Activated T-cell treated with anti-CD3 and anti-CD28 coated beads, Interleukin-2, amount 50 U/mL, for 4 hours (primary cell): Measurements from ENCODE around the gene SMNDC1. TPM values are rescaled to one million over a fixed set of nuclear protein-coding genes. Genes with fewer than 3 reads are reported as not detected.
A peak's percentile ranks its signal among the peaks of the same experiment; 100 is the strongest.

Experiments used
- ATAC-seq, 2 donors: fragments of 200-7000 bp; cut with Tn5 transposase; one replicate each; pipeline ENCODE4 v1.10.0; 2021
- DNase-seq: peaks from one replicate; pipeline ENCODE4 v3.0.0-alpha.2; 2020
- H3K27me3 Mint-ChIP-seq: one replicate; pipeline ENCODE4 v1.8.0; 2021; ENCODE audit warnings: low read depth, mixed read lengths
- H3K36me3 Mint-ChIP-seq: one replicate; pipeline ENCODE4 v1.8.0; 2022; ENCODE audit warnings: mixed read lengths; ENCODE audit not compliant: insufficient read depth
- H3K4me1 Mint-ChIP-seq: one replicate; pipeline ENCODE4 v1.8.0; 2021; ENCODE audit warnings: low read depth, mixed read lengths
- H3K4me3 Mint-ChIP-seq: one replicate; pipeline ENCODE4 v1.8.0; 2021; ENCODE audit warnings: mild to moderate bottlenecking, moderate library complexity, mixed read lengths
- H3K9me3 Mint-ChIP-seq: one replicate; pipeline ENCODE4 v1.8.0; 2021; ENCODE audit warnings: mixed read lengths
- total RNA-seq, 3 donors: library from RNA; stranded (reverse); gene quantifications; one replicate each; pipeline ENCODE4 v1.2.1, GENCODE V29; 2021

The SMNDC1 gene
- total RNA-seq, 3 donors from 2014 or later = 54.7 to 56.6 (median 55.4) TPM

DNA sequence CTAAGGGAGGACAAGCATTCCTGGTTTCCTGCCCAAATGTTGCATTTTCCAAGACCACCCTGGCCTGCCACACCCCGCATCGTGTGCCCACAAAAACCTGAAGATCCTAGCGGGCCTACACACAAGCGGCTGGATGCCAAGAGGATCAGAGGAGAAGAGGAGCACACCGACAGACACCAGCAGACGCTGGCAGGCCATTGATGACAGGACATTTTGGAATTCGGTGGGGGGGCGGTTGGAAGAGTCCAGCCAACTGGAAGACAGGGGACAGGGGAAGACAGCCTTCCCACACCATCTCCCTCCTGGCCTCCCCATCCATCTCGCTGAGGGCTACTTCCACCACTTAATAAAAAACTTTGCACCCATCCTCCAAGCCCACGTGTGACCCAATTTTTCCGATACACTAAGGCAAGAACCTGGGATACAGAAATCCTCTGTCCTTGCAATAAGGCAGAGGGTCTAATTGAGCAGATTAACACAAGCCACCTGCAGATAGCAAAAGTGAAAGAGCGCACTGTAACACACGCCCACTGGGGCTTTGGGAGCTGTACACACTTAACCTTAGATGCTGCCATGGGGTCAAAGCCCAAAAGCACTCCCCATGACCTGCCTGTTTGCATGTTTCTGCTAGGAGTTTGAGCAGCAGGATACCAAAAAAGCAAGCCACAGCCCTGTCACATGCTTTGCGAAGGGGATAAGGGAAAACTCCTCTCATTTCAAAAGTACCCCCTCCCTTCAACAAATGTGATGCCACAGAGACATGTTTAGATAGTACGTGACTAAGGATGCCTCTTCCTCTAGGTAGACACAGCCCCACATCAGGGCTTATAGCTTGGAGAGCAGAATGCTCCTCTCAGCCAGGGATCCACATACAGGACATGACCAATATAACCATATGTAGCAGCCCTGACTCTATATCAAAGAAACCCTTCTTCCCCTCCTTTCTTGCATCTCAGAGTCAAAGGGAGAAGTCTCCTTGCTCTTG lies 13.4 kb upstream of the SMNDC1 start:
- Mint-ChIP-seq H3K4me1 (peaks cover 3% of the 10 kb centered on the region), H3K9me3 (peaks cover 10% of the 10 kb centered on the region), H3K4me3 (no peak overlapping the region), H3K27me3 (no peaks in the 10 kb centered on the region), H3K36me3 (no peaks in the 10 kb centered on the region)
- ATAC-seq (no peak), DNase-seq (no peak)

GRCh38 chr10:110313674-110314073 lies 9.0 kb upstream of the SMNDC1 start:
- Mint-ChIP-seq H3K4me1 (peaks cover 15% of the 10 kb centered on the region), H3K27me3 (no peaks in the 10 kb centered on the region)

DNA sequence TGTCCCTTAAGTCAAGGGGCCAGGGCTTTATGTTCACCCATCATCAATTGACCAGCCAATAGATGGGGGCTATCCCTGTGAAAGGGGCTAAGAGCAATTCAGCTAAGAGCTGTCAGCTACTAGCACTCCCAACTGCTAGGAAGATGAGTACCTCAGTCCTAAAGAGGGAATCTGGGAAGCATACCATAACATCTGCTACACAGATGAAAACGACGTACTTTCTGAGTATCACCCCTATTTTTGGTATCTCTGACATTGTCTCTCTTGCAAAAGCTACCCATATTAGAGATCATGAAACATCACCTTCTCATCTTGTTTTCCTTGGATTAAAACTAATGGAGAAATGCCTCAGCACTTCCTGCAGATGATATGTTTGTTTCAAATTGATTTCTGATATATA lies 7.5 kb upstream of the SMNDC1 start:
- H3K4me1 Mint-ChIP-seq = peaks cover 15% of the 10 kb centered on the region
- ATAC-seq = no peak
- DNase-seq = no peak
- no peaks in the 10 kb centered on the region for H3K9me3 Mint-ChIP-seq
- no peaks in the 10 kb centered on the region for H3K36me3 Mint-ChIP-seq
- H3K4me3 Mint-ChIP-seq = no peak overlapping the region
- no peaks in the 10 kb centered on the region for H3K27me3 Mint-ChIP-seq

More at GRCh38 chr10:110313674-110314073, 9.0 kb upstream of the SMNDC1 start:
- no peak for ATAC-seq
- Mint-ChIP-seq H3K9me3 (no peaks in the 10 kb centered on the region), H3K4me3 (no peak overlapping the region), H3K36me3 (no peaks in the 10 kb centered on the region)
- DNase-seq = no peak

GRCh38 chr10:110311357-110311949 lies 6.7 kb upstream of the SMNDC1 start:
- DNase-seq (peak; percentile 25), ATAC-seq (peak; percentile 67)
- Mint-ChIP-seq H3K27me3 (no peaks in the 10 kb centered on the region), H3K9me3 (no peaks in the 10 kb centered on the region), H3K36me3 (no peaks in the 10 kb centered on the region), H3K4me1 (peaks cover 15% of the 10 kb centered on the region), H3K4me3 (no peak overlapping the region)

GRCh38 chr10:110310741-110311140 lies 6.0 kb upstream of the SMNDC1 start:
- DNase-seq = no peak
- no peak for ATAC-seq
- H3K4me1 Mint-ChIP-seq = peaks cover 22% of the 10 kb centered on the region
- no peaks in the 10 kb centered on the region for H3K36me3 Mint-ChIP-seq
- H3K9me3 Mint-ChIP-seq = no peaks in the 10 kb centered on the region
- no peak overlapping the region for H3K4me3 Mint-ChIP-seq
- no peaks in the 10 kb centered on the region for H3K27me3 Mint-ChIP-seq

GRCh38 chr10:110307805-110308204 lies 3.1 kb upstream of the SMNDC1 start:
- DNase-seq = no peak
- Mint-ChIP-seq H3K27me3 (no peaks in the 10 kb centered on the region), H3K36me3 (peaks cover 8% of the 10 kb centered on the region), H3K9me3 (no peaks in the 10 kb centered on the region), H3K4me3 (no peak overlapping the region), H3K4me1 (peaks cover 37% of the 10 kb centered on the region)
- ATAC-seq = no peak

- DNase-seq (no peak), ATAC-seq (no peak)
- peaks cover 20% of the 10 kb centered on the region for H3K36me3 Mint-ChIP-seq
- peak overlapping the region; percentile 94 for H3K4me3 Mint-ChIP-seq
- H3K9me3 Mint-ChIP-seq = no peaks in the 10 kb centered on the region
- H3K4me1 Mint-ChIP-seq = peaks cover 49% of the 10 kb centered on the region
- no peaks in the 10 kb centered on the region for H3K27me3 Mint-ChIP-seq
These were observed 1.7 kb upstream of the SMNDC1 start for GRCh38 chr10:110306452-110306768.

GRCh38 chr10:110305767-110306451 lies 1.2 kb upstream of the SMNDC1 start:
- H3K4me1 Mint-ChIP-seq = peaks cover 49% of the 10 kb centered on the region
- ATAC-seq = peak; percentile 50 to 59

DNA sequence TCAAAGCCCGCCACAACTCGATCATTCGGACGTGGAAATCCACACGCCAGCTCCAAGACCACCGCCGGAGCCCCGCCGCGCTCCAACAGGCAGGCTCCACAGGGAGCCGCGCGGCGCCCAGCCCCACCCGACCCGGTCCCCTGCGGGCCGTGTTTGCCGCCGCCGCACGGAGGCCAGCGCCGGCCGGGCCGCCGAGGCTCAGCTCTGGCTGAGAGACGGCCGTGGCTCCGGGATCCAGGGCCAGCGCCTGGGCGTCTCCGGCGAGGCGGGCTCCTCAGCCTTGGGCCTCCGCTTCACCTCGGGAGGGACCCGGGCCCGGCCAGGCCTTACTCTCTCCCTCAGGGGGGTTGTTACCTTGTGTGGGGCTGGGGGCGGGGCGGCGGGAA lies 333 bp downstream of the SMNDC1 start:
- peaks cover 57% of the 10 kb centered on the region for H3K4me1 Mint-ChIP-seq
- no peaks in the 10 kb centered on the region for H3K27me3 Mint-ChIP-seq
- H3K36me3 Mint-ChIP-seq = peaks cover 30% of the 10 kb centered on the region
- peak overlapping the region; percentile 94 for H3K4me3 Mint-ChIP-seq
- no peaks in the 10 kb centered on the region for H3K9me3 Mint-ChIP-seq
- ATAC-seq (peak; percentile 59 to 61), DNase-seq (no peak)

More at GRCh38 chr10:110305767-110306451, 1.2 kb upstream of the SMNDC1 start:
- peak; percentile 32 for DNase-seq
- H3K27me3 Mint-ChIP-seq = no peaks in the 10 kb centered on the region
- H3K4me3 Mint-ChIP-seq = peak overlapping the region; percentile 94
- H3K36me3 Mint-ChIP-seq = peaks cover 25% of the 10 kb centered on the region
- H3K9me3 Mint-ChIP-seq = no peaks in the 10 kb centered on the region

DNA sequence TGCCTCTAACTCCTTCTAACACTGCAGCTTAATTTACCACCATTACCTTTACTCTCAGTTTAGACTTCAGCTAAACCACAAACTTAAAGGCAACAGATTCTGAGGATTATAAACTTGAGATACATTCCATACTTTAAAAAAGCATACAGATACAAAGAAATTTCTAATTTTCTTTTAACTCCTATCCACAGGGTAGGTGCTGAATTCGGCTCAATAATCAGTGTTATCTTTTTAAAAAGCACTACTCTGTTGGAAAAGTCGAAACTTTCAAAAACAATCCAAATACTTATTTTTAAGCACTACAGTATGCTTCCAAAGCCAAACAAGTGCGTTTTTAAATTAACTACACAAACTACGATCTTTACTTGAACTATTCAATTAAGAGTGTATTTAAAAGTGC lies 1.0 kb downstream of the SMNDC1 start:
- H3K27me3 Mint-ChIP-seq = no peaks in the 10 kb centered on the region
- DNase-seq (no peak), ATAC-seq (no peak)
- peak overlapping the region; percentile 92 for H3K4me3 Mint-ChIP-seq
- H3K9me3 Mint-ChIP-seq = no peaks in the 10 kb centered on the region
- peaks cover 60% of the 10 kb centered on the region for H3K4me1 Mint-ChIP-seq
- H3K36me3 Mint-ChIP-seq = peaks cover 30% of the 10 kb centered on the region

- H3K4me3 Mint-ChIP-seq = peak overlapping the region; percentile 47
- H3K9me3 Mint-ChIP-seq = no peaks in the 10 kb centered on the region
- DNase-seq (no peak), ATAC-seq (no peak)
- H3K36me3 Mint-ChIP-seq = peaks cover 50% of the 10 kb centered on the region
- no peaks in the 10 kb centered on the region for H3K27me3 Mint-ChIP-seq
- peaks cover 58% of the 10 kb centered on the region for H3K4me1 Mint-ChIP-seq
These were observed 4.2 kb downstream of the SMNDC1 start for GRCh38 chr10:110300486-110300986.

DNA sequence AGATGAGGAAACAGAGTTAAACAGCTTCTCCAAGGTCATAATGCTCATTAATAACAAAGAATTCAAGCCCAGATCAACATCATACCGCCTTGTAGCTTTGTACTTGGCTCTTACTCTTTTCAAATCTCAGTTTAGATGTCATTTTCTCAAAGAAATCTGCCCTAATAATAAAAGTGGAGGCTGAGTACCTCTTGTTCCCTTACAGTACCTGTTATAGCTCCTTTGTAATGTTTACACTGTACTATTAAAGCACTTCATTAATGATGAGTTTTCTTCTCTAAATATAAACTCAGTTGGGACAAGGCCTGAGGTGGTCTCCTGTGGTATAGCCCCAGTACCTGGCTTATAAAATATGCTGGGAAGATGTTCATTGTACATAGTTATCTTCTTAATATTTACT lies 7.8 kb downstream of the SMNDC1 start:
- Mint-ChIP-seq H3K4me3 (no peak overlapping the region), H3K9me3 (no peaks in the 10 kb centered on the region), H3K36me3 (peaks cover 47% of the 10 kb centered on the region), H3K27me3 (no peaks in the 10 kb centered on the region), H3K4me1 (peaks cover 32% of the 10 kb centered on the region)
- ATAC-seq (no peak), DNase-seq (no peak)

DNA sequence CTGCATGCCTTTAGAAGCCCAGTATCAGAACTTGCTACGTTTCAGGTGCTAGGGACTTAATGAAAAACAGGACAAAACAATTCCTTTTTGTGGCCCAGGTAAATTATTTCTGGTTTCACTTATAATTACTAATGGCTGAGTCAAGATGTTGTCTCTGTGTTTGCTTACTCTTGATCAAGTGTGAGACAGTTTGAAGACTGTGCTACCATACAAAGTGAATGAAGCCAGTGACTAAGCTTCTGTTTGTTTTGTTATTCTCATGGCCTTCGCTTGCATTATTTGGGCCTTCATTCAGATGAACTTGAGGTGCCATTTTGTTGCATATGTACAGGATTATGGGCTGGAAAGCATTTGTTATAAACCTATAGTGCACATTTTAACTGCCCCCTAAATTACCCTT lies 17.9 kb downstream of the SMNDC1 start:
- Mint-ChIP-seq H3K36me3 (peaks cover 21% of the 10 kb centered on the region), H3K4me3 (no peak overlapping the region), H3K9me3 (no peaks in the 10 kb centered on the region), H3K27me3 (no peaks in the 10 kb centered on the region), H3K4me1 (no peaks in the 10 kb centered on the region)
- DNase-seq (no peak), ATAC-seq (no peak)

DNA sequence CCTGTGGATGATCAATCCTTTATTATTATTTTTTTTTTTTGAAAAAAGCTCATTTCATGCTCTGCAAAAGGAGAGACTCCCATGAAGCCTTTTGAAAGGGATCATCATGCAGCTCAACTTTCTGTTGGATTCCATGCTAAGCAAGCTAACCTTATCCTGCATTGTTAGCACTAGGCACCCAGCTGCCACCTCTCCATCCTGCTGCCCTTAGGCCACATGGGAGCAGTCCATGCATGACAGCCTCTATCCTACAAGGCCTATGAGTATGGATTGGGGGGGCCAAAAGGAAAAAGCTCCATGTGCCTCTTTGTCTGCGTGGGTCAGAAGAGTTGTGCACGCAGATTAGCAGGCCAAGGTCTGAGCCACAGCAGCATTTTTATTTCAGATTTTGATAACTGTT lies 19.2 kb downstream of the SMNDC1 start:
- H3K27me3 Mint-ChIP-seq = no peaks in the 10 kb centered on the region
- H3K4me3 Mint-ChIP-seq = no peak overlapping the region
- ATAC-seq (no peak), DNase-seq (no peak)
- H3K4me1 Mint-ChIP-seq = peaks cover 3% of the 10 kb centered on the region
- peaks cover 22% of the 10 kb centered on the region for H3K36me3 Mint-ChIP-seq
- no peaks in the 10 kb centered on the region for H3K9me3 Mint-ChIP-seq
